KG1 (cell line): ENCODE data around the gene IL34.
"Not testable (repeated sequence)": the region's sequence is repeated elsewhere in the genome, so short reads cannot be mapped to it uniquely, and the experiment has no call there.

Source experiments
- DNase-seq: peaks from one replicate; lab custom pipeline; 2025; lab: John Stamatoyannopoulos, UW

IL34 gene

DNA sequence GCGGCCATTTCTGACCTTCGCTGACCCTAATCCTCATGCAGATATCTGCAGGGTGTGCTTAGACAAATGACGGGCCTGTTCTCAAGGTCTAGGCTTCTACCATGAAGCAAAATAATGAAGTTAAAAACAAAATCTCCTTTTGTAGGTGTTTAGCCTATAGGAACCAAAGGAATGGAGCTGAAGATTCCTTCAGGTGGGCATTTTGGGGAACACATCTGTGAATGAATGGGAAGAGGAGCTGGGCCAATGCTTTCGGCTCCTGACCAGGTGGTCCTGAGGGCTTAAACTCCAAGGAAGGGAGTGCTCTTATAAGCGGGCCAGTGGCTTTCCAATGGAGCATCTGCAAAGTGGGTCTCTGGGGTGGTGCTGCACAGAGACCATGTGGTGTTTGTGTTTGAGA lies 14.1 kb upstream of the IL34 start:
- no peak for DNase-seq

DNA sequence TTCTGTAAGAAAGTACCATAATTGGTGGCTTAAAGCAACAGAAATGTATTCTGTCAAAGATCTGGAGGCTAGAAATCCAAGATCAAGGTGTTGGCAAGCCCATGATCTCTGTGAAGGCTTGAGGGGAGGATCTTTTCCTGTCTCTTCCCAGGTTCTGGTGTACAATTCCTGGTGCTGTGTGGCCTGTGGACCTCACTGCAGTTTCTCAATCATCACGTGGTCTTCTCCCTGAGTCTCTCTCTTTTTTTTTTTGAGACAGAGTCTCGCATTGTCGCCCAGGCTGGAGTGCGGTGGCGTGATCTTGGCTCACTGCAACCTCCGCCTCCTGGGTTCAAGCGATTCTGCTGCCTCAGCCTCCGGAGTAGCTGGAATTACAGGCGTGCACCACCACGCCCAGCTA lies 12.7 kb upstream of the IL34 start:
- DNase-seq: not testable (repeated sequence)

DNA sequence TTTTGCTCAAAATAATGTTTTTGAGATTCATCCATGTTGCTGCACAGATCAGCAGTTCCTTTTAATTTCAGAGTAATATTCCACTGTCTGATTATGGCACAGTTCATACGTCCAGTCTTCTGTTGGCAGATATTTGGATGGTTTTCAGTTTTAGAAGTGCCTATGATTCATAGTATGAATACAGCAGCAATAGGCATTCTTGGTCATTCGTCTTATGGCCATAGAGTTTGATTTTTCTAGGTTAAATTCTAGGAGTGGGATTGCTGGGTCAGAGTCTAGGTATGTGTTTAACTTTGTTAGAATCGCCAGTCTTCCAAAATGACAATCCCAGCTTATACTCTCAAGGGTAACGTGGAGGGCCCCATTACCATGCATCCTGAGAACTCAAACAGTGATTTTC lies 11.5 kb upstream of the IL34 start:
- no peak for DNase-seq

DNA sequence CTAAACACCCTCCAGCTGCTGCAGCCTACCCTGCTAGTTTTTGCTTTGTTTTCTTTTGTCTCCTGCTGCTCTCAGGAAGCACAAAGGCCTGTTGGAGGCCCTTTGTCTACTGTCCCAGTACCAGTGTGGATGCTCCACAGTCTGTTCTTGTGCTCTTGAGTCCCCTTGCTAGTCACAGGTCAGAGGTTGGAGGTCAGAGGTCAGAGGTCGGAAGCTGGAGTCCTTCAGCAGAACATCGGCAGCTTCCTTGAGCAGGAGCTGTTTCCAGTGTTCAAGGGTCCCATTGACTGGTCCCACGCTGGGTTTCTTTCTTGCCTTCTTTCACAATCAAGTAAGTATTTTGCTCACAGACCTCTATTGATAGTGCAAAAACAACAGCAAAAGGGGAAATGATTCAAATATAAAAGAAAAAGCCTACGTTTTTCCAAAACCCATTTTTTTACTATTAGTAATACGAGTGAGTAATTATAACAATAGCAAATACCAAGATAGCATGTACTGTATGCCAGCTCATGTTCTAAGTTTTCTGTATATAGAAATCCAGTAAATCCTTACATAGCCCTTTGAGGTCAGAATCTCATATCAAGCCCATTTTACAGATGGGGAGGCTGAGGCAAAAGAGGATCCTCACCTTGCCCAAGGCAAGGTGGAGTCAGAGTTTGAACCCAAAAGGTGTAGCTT lies 10.9 kb upstream of the IL34 start:
- no peak for DNase-seq

DNA sequence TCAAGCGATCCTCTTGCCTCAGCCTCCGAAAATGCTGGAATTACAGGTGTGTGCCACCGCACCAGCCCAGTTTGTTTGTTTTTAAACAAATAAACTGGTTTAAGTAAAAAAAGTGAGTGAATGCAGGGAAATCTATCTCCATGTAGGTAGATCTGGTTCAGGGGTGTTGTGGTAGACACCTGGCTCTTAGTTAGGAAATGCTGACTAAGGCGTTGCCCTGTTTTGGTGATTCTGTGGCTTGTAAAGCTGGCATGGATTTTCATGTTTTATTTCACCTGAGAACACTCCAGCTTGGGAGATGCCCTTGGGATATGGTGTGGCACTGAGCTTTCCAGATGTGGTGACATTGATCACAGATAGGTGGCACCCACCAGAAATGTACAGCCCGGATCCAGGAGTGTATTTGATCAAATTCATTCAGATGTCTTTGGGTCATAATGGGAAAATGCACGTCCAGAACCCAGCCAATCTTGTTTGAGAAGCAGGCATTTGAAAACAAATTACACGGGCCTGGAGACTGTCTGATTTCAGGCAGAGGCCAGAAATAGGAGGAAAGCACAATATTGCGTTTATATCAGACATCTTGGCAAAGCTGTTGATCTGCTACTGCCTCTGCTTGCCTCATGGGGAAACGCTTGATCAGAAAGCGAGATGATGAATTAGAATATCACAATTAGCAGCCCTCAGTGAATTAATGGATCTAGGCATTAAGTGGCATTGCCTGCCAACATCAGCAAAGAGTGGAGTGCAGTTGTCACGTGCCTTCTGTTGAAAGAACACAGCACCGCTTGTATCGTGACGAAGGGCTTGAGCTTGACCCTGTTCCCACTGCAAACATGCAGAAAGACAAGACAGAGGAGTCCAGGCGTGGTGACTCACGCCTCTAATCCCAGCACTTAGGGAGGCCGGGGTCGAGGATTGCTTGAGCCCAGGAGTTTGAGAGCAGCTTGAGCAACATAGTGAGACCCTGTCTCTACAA lies 7.3 kb upstream of the IL34 start:
- no peak for DNase-seq

DNA sequence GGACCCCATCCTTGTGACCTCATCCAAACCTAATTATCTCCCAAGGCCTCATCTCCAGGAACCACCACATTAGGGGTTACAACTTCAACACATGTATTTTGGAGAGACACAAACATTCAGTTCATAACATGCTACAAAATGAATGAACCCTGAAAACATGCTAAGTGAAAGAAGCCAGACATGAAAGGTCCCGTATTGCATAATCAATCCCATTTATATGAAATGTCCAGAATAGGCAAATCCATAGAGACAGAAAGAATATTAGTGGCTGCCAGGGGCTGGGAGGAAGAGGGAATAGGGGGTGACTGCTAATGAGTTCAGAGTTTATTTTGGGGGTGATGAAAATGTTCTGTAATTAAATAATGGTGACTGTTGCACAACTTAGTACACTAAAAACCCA lies 3.7 kb upstream of the IL34 start:
- DNase-seq: no peak

DNA sequence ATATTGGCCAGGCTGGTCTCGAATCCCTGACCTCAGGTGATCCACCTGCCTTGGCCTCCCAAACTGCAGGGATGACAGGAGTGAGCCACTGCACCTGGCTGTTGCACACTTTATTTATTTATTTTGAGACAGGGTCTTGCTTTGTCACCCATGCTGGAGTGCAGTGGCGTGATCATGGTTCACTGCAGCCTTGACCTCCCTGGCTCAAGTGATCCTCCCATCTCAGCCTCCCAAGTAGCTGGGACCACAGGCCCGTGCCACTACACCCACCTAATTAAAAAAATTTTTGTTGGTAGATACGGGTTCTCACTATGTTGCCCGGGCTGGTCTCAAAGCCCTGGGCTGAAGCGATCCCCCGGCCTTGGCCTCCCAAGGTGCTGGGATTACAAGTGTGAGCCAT lies 3.1 kb upstream of the IL34 start:
- DNase-seq: not testable (repeated sequence)

DNA sequence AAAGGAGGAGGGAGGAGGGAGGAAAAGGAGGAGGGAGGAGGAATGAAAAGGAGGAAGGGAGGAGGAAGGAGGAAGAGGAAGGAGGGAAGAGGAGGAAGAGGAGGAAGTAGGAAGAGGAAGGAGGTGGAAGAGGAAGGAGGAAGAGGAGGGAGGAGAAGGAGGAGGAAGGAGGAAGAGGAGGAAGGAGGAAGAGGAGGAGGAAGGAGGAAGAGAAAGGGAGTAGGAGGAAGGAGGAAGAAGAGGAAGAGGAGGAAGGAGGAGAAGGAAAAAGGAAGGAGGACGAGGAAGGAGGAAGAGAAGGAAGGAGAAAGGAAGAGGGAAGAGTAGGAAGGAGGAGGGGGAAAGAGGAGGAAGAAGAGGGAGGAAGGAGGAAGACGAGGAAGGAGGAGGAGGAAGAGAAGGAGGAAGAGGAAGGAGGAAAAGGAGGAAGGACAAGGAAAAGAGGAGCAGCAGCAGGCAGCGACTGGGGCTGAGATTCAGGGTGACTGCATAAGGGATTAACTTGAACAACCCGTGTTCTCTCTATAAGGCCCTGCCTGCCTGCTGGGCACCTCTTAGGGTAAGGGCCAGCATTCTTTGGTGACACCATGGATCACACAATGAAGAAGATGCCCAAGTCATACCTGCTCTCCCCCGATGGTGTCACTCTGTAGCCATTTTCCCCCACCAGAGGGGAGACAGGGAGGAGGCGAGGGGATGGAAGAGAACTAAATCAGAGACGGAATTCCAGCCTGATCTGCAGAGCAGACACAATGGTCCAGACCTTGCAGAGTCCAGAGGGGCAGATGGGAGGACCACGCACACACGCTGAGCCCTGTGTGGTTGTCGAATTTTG lies 1.4 kb upstream of the IL34 start:
- DNase-seq: no peak

DNA sequence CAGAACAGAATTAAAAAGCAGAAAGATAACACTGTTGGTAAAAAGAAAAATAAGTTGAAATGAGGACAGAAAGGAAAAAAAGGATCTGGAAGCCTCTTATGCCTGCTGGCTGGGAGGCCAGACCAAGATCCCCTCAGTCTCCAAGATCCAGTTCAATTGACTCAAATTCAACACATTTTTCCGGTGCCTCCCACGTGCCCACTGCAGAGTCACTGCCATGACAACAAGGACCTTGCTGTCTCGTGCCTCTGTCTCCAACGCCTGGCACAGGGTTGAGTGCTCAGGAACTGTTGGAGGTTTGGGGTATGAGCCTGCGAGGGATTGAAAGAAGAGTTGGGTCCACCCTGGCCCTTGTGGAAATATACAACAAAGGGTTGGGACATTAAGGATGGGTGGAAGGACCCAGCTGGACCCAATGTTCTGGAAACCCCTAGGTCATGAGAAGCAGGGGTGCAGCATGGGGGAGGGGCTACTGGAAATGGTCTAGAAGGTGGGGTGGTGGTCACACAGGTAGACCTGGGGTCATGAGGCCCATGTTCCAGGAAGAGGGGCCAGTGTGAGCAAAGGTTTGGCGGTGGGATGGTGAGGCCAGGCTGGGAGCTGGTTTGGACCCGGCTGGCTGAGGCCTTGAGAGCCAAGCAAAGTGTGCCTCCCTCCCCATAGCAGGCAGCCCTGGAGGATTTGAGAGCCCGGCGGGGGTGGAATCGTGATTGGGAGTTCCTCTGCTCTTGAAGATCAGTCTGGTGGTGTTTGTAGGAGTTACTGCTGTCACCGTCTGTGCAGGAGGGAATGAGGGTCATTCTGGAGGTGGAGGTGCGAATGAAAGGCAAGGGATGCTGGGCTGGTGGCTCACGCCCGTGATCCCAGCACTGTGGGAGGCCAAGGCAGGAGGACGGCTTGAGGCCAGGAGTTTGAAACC lies 1.3 kb downstream of the IL34 start:
- DNase-seq: no peak

DNA sequence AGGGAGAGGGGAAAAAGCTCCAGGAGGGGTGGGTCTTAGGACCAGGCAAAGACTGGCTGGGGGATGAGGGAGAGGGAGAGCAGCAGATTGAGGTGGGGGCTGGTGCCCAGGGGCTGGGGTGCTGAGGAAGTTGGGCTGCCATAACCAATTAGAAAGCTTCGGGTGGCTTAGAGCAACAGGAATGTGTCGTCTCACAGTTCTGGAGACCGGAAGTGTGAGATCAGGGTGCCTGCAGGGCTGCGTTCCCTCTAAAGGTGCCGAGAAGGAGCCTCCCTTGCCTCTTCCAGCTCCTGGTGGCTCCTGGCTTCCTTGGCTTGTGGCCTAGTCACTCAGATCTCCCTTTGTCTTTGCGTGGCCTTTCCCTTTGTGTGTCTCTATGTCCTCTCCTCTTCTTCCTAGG lies 2.2 kb downstream of the IL34 start:
- no peak for DNase-seq

DNA sequence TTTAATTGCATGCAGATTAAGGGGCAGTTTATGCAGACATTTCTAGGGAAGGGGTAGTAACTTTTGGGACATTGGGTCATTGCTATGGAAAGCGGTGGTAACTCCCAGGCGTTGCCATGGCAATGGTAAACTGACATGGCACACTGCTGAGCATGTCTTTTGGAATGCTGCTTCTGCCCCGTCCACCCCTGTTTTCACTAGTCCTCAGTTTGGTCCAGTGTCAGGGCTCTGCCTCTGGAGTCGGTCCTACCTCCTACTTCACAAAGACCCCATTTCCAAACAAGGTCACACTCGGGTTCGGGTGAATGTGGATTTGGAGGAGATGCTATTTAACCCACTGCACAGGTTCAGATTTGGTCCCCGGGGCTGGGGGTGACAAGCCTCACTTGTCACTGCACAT lies 2.9 kb downstream of the IL34 start:
- no peak for DNase-seq

DNA sequence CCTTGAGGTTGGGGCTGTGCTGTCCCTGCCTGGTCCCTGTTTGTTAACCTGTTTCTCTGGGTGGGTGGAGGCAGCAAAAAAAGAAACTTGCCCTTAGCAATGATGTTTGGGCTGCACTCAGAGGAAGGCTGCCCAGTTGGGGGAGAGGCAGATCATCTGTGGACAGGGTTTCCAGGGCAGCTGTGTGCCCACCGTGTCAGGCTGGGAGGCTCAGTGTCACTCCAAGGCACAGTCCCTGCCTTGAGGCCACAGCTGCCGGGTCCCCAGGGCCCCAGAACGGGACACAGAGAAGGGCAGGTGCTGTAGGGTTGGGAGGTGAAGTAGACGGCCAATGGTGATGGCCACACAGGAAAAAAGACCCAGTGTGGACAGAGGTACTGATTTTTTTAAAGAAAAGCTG lies 3.9 kb downstream of the IL34 start:
- DNase-seq: no peak

DNA sequence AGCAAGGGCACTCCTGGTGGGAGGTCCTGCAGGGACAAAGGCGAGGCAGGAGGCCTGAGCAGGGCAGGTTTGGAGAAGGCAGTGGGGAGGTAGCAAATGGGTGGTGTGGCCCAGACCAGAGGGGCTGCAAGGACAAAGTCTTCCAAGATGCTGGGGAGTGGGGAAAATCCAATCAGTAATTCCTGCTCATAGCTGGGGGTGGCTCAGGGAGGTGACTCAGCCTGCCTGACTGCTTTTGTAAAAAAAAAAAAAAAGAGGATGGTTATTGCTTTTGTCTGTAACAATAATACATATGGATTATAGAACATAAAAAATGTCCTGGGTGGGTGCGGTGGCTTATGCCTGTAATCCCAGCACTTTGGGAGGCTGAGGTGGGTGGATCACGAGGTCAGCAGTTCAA lies 5.2 kb downstream of the IL34 start:
- DNase-seq: no peak

DNA sequence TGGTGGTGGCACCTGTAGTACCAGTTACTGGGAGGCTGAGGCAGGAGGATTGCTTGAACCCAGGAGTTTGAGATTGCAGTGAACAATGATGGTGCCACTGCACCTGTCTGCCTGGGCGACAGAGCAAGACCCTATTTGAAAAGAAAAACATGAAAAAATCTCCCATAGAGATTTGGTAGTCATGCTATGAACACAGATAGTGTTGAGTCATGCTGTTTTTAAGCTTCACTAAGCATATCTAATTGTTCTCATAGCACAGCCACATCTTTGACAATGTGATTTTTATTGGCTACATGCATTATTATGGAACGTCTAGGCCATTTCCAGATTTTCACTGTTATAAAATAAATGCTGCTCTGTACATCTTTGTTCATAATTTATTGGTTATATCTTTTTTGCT lies 6.0 kb downstream of the IL34 start:
- no peak for DNase-seq

DNA sequence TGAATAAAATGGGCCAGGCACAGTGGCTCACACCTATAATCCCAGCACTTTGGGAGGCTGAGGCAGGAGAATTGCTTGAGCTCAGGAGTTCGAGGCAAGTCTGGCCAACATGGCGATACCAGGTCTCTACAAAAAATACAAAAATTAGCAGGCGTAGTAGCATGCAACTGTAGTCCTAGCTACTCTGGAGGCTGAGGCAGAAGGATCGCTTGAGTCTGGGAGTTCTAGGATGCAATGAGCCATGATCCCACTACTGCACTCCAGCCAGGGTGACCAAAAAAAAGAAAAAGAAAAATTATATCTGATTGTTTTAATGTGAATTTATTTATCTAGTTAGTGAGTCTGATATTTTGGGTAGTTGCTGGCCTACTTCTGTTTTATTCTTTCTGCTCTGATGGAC lies 7.0 kb downstream of the IL34 start:
- no peak for DNase-seq

DNA sequence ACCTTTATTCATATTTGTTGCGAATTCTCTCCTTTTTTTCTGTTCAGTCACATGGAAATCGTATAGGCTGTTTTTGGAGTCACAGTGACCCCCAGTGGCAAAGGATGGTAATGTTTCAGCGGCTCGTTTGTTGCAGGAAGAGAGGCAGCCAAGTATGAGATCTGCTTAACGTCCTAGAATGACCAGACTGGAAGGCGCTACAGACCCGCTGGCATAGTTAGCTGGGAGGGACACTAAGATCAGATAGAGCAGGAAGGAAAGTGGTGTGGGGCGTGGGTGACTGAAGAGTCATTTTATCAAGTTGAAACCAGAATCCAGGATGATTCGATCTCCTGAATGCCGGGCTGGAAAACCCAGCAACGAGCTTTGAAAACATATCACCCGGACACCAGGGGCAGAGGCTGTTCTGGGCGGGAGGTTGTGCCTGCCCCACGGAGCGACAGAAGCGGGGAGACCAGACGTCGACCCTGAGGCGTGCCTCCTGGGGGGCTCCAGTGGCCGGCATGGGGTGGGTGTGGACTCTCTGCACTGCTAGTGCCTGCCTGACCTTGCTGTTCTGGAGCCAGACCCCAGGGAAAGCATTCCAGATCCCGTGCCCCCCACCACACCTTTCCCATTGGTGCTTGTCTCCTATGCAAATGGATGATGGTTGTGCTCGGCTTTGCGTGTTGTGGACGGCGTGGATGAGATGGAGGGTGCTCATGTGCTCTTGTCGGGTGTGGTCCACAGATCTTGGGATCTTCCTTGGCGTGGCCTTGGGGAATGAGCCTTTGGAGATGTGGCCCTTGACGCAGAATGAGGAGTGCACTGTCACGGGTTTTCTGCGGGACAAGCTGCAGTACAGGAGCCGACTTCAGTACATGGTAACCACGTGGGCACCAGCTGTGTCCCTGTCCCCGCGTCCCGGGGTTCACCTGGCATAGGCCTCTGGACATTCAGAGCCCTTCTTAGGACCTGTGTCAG lies 7.7 kb downstream of the IL34 start:
- DNase-seq: peak; percentile 82

DNA sequence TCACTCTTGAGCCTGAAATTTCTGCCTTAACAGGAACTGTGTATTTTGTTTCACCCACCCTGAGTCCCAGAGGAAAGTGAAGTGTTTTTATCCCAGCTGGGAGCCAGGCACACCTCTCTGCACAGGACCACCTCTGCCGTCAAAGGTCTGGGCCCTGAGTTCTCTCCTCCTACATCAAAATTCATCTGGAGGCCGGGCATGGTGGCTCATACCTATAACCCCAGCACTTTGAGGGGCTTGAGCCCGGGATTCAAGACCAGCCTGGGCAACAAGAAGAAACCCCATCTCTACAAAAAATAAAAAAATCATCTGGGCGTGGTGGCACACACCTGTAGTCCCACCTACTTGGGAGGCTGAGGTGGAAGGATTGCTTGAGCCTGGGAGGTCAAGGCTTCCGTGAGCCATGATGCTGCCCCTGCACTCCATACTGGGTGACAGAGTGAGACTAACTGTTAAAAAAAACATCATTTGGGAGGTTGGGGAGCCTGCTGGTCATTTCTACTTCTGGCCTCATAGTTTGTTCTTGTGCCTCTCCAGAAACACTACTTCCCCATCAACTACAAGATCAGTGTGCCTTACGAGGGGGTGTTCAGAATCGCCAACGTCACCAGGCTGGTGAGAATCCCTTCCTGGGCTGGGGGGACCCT lies 9.8 kb downstream of the IL34 start:
- no peak for DNase-seq

DNA sequence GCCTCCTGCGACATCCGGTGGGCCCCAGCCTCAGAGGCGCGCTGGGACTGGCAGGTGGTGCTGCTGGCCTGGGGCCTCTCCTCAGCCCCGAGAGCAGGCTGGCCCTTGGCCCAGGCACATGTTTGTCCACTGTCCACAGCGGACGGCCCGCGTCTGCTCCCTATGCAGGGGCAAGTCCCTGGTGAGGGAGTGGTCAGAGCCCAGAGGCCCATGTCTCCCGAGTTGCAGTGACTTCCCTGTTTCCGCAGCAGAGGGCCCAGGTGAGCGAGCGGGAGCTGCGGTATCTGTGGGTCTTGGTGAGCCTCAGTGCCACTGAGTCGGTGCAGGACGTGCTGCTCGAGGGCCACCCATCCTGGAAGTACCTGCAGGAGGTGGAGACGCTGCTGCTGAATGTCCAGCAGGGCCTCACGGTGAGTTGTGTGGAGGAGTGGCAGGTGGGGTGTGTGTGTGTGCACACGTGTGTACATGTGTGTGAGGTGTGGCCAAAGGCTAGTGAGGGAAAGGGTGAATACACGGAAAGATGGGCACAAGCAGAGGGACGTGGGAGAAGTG lies 10.4 kb downstream of the IL34 start:
- no peak for DNase-seq

DNA sequence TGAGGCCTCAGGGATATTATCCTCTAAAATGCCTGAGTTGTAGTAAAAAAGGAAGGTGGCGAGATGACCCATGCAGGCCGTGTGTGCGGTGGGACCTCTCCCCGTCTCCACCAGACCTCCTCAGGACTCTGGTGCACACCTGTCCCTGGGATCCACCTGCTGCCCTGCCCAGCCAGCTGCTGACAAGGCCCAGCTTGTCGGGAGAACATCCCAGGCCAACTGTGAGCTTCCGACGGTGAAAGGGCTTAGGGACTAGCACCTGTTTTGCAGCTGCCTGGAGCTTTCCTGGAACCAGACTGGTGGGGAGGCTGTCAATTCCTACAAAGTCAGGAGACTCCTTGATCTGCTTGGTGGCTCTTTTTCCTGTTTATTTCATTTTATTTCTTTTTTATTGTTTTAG lies 11.6 kb downstream of the IL34 start:
- no peak for DNase-seq
